DMS114 treated with DMSO at 0.1 percent for 48 hours (cell line): ENCODE data around the gene CASR.

Experiments used
- DNase-seq: peaks from one replicate; lab custom pipeline; 2025; ENCODE audit not compliant: unreplicated experiment; lab: John Stamatoyannopoulos, UW

CASR gene

DNA sequence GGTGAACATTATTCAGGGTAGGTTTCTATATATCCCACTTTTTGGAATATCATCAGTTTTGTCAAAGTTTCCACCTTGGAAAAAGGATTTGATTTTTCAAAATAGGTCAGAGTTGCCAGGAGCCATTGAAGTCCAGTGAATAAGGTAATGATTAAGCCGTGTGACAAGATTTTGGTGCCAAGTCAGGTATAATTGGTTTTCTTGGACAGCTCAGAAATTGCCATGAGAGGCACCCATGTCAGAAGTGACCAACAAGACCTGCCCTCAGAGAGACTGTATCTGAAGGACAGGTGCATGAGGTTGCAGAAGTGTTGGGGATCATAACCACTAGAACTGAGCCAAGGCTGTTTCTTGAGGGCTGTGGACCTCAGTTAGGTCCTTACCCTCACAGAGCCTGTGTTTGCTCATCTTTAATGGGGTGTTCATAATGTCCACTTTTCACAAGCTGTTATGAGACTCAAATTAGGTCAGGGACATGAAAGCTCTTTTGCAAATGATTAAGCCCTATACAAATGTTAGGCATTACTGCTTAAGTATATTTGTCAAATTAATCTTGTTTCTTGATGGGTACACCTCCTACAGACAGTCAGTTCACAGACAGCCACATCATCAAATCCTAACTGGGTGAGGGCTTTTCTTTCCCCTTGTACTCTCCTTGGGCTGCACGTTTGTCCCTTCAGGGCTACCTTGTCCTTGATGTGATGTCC is 32.3 kb downstream of the CASR start:
- no peak for DNase-seq

DNA sequence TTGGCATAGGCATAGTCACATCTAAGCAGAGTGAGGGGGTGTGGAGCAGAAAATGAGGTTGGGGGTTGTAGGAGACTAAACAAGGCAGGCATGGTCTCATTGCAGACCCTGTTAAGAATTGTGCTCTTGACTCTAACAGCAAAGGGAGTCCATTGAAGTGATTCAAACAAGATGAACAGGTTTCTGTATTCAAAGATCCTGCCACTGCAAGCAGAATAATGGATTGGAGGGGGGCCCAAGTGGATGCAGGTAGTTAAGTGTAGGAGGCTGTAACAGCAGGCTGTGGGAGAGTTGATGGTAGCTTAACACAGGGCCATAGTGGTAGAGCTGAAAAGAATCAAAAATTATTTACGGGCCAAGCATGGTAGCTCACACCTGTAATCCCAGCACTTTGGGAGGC is 34.4 kb downstream of the CASR start:
- no peak for DNase-seq

GRCh38 chr3:122219242-122219872 is 35.9 kb downstream of the CASR start:
- no peak for DNase-seq

GRCh38 chr3:122227036-122227781 is 43.7 kb downstream of the CASR start:
- no peak for DNase-seq

- no peak for DNase-seq
Measured at GRCh38 chr3:122230174-122230573, 46.7 kb downstream of the CASR start.

DNA sequence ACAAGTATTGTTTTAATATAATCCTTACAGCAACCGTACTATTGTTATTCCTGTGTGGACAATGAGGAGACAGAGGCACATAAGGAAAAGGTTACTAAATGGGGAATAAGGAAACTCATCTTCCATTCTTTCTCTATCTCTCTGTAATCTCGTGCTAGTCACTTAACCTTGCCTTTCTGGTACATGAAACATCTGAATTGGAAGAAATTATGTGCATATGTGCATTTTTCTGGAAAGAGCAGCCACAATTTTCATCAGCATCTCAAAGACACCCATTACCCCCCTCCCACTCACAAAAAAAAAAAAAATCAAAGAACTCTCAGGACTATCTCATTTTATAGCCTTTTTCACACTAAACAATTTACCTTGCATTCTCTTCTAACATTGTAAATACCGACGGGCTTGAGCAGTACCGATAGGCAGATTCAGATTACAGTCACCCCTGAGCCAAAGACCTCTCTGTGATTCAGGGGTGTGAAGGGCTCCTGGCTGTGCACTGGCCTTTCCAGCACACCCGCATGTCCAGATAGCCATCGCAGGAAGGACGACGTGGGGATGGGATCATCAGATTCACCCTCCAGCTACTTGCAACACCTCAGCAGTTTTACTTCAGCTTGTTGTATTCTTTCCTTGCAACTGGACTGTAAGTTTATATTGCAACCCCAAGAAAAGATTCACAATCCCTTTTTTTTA is 48.1 kb downstream of the CASR start:
- no peak for DNase-seq

DNA sequence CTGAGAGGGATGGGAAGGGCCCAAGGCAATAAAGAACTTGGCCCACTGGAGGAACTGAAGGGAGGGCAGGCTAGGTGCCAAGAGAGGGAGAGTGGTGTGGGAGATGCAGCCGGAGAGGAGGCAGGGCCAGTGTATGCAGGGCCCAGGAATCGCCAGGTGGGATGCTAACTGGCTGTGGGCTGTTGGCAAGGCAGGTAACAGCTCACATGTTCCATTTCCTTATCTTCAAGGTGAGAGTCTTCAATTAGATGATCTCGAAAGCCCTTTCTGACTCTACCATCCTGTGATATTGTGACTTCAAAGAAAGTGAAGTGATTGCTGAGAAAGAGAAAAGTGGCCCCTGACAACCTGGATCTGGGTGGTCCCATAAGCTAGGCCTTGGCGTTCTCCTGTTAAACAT is 49.0 kb downstream of the CASR start:
- DNase-seq, result no peak

DNA sequence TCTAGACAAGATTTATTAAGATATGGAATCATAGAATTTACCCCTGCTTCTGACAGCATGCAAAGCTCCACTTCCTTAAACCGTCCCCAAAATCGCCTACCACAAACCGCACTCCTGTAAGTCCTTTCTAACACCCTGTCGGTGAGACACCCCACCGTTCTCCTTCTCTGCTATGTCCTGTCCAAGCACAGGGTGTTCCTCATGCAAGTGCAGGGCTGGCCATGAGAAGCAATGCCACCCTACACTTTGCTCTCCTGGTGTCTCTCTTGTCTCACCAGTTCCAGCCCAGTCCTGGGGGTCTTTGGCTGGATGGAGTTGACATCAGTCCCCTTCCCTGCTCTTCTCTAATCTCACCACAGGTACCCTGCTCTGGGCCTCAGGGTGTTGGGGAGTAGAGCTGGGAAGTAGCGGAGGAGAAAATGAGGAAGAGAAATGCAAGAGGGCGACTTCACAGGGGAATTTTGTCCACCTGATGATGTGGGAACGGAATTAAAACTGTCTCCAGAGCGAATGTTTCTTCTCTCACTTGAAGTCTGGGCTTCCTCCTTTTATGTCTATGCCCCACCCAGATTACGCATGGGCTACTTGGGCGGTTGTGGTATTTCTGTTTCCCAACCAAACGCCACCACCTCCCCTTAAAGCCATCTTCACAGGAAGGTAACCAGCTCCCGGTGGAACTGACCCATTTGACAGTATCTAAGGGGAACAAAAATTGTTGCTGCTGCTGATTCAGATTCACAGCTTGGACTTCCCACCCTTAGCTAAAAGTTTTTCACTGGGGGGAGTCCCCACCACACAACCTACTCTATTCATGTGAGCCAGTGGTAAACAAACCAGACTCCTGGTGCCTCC is 49.9 kb downstream of the CASR start:
- no peak for DNase-seq

DNA sequence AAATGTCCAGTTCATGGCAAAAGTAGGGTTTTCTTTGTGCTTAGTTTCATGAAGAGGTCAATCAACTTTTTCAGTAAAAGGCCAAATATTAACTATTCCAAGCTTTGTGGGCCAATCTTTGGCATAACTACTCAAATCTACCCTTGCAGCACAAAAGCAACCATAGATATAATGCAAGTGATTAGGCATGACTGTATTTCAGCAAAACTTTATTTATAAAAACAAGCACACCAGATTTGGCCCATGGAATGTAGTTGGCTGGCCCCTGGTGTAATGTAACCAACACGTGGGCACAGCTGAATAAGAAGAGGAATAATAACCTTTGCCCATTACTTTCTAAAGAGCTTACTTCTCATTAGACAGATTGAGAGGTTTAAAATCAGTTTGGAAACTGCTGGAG is 50.6 kb downstream of the CASR start:
- DNase-seq, result no peak

- DNase-seq, result no peak
Measured at GRCh38 chr3:122235147-122235546, 51.7 kb downstream of the CASR start.

- no peak for DNase-seq
Measured at GRCh38 chr3:122239112-122239511, 55.6 kb downstream of the CASR start.

DNA sequence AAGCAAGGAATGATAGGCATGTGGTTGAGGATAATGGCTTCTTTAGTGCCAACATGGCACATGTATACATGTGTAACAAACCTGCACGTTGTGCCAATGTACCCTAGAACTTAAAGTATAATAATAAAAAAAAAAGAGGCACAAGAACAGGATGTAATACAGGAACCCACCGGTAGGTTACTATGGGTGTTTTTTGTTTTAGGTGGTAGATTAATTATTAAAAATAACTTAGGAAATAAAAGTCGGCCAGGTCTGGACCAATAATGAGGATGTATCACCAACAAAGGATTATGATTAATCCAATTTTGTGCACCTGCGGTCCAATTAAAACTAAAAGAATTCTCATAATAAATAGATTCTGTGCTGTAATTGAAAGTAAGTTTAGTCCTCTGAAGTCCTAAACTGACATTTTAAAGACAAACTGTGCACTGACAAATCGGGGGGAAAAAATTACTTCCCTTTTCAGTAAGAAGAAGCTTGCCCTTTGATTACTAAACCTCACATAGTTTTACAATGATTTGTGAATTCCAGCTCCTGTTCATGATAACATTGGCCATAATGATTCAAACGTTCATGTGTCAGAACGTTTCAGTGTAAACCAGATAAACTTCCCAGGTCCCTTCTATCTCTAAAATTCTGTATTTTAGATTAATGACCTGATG is 62.2 kb downstream of the CASR start:
- no peak for DNase-seq

DNA sequence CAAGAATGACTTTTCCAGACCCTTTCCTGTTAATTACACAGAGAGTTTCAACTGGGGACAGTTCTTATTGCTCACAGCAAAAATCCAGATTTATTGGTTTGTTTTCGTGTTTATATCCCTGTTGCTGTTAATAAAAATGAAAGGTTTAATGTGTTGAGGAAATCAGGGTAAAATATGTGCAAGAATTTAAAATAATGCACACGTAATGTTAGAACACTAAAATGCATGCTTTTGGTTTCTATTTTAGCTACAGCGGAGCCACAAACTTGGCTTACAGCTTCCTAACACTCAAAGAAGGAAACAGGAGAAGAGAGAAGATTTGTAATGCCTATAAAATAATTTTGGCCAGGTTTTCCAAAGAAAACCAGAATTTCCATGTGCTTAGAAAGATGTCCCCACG is 62.7 kb downstream of the CASR start:
- DNase-seq, result no peak

GRCh38 chr3:122247087-122247824 is 63.8 kb downstream of the CASR start:
- DNase-seq, result no peak

- DNase-seq, result no peak
Measured at GRCh38 chr3:122247825-122248185, 64.3 kb downstream of the CASR start.

- DNase-seq, result no peak
Measured at GRCh38 chr3:122251428-122251827, 68.0 kb downstream of the CASR start.

DNA sequence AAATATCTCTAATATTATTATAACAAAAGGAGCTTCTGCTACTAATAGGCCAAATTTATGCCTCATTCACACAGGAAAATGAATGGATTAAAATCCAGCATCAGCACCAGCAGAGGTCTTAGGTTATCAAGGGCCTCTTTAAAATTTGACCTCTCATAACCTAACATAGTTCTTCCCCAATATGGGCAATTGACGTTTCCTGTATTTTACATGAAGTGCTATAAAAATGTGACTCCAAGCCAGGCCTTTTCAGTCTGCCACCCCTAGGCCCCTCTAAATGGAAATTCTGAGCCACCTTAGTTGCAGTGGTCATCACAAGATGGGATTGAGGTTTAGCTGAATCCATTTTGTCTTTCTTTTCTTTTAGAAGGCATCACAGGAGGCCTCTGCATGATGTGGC is 70.1 kb downstream of the CASR start:
- no peak for DNase-seq

- no peak for DNase-seq
Measured at GRCh38 chr3:122255757-122256439, 72.4 kb downstream of the CASR start.
